ENCODE measurements around the gene CCDC137. TPM values are rescaled to one million over a fixed set of nuclear protein-coding genes. Genes with fewer than 3 reads are reported as not detected.

CCDC137 gene
- total RNA-seq, 1 experiment from 2014 or later, result 49.9 TPM

GRCh38 chr17:81700353-81701287, 34.1 kb downstream of the CCDC137 start:
- Histone ChIP-seq H3K4me2 (ENCODE audit: low read length) (peak overlapping the region; percentile 97), H3K79me2 (ENCODE audit: low read length) (peaks cover 91% of the 10 kb centered on the region), H3K9ac (ENCODE audit: low read length) (no peak overlapping the region), H2AFZ (ENCODE audit: low read length) (no peak overlapping the region), H3K27me3 (ENCODE audit: low read length) (no peaks in the 10 kb centered on the region), H3K9me3 (ENCODE audit: low read length) (no peaks in the 10 kb centered on the region), H3F3A (ENCODE audit: low read length, unreplicated experiment) (peaks cover 3% of the 10 kb centered on the region), H3K9me2 (replicated peaks; ENCODE audit: low read length) (no peaks in the 10 kb centered on the region), H3K36me3 (ENCODE audit: low read depth, low read length) (peaks cover 46% of the 10 kb centered on the region), H3K4me1 (ENCODE audit: insufficient read depth, low read length) (peaks cover 22% of the 10 kb centered on the region), H3K4me3 (ENCODE audit: low read length) (peak overlapping the region; percentile 75), H4K20me1 (ENCODE audit: low read length) (peaks cover 10% of the 10 kb centered on the region; the same call in 1 of the 2 replicates), H3K27ac (ENCODE audit: low read length) (no peak overlapping the region)
- no peak for ATAC-seq
- TF ChIP-seq EZH2 (IDR thresholded peaks at IDR 0.05; ENCODE audit: low read length, unreplicated experiment) (no peak), CTCF (conservative IDR thresholded peaks at IDR 0.05; ENCODE audit: low read depth, low read length) (no peak), EZH2phosphoT487 (IDR thresholded peaks at IDR 0.05; ENCODE audit: borderline replicate concordance, low read length) (no peak)
- CTCF ChIA-PET, result interaction anchor here (1.0 kb wide), 1 partner anchor 17 kb away, joined by 3 read pairs; the partner anchor contains the start of genes ARL16 and HGS
- no peak for DNase-seq
- intact Hi-C loops (cut with micrococcal nuclease), result no loop called here
- POLR2A ChIA-PET (ENCODE audit: unreplicated experiment), result interaction anchor here (0.6 to 0.8 kb wide), 2 partner anchors 17 to 173 kb away, joined by 3 to 4 read pairs; partner anchors contain the start of genes ARL16, FSCN2 and HGS
- no TSS peak for BruUV-seq (replicated peaks)

GRCh38 chr17:81701288-81702071, 34.9 kb downstream of the CCDC137 start:
- POLR2A ChIA-PET (ENCODE audit: unreplicated experiment), result interaction anchor here (0.6 to 0.8 kb wide), 2 partner anchors 18 to 174 kb away, joined by 3 to 4 read pairs; partner anchors contain the start of genes ARL16, FSCN2 and HGS
- BruUV-seq (replicated peaks), result no TSS peak
- H3K4me2 ChIP-seq (ENCODE audit: low read length), result peak overlapping the region; percentile 97
- H3K9me2 ChIP-seq (replicated peaks; ENCODE audit: low read length), result no peaks in the 10 kb centered on the region
- H2AFZ ChIP-seq (ENCODE audit: low read length), result no peak overlapping the region
- H3K4me3 ChIP-seq (ENCODE audit: low read length), result peak overlapping the region; percentile 75
- H3F3A ChIP-seq (ENCODE audit: low read length, unreplicated experiment), result peaks cover 3% of the 10 kb centered on the region
- CTCF ChIA-PET, result interaction anchor here (1.0 kb wide), 1 partner anchor 18 kb away, joined by 3 read pairs; the partner anchor contains the start of genes ARL16 and HGS
- H3K36me3 ChIP-seq (ENCODE audit: low read depth, low read length), result peaks cover 50% of the 10 kb centered on the region
- intact Hi-C loops (cut with micrococcal nuclease), result no loop called here
- peaks cover 22% of the 10 kb centered on the region for H3K4me1 ChIP-seq (ENCODE audit: insufficient read depth, low read length)
- peak overlapping the region; percentile 1; the same call in 1 of the 2 replicates for H3K27ac ChIP-seq (ENCODE audit: low read length)
- peaks cover 10% of the 10 kb centered on the region; the same call in 1 of the 2 replicates for H4K20me1 ChIP-seq (ENCODE audit: low read length)
- H3K9ac ChIP-seq (ENCODE audit: low read length), result peak overlapping the region; percentile 99
- DNase-seq, result peak; percentile 25
- H3K27me3 ChIP-seq (ENCODE audit: low read length), result no peaks in the 10 kb centered on the region
- 0 out of 2 replicates have a peak, but pooled peaks have one; percentile 23 for TF ChIP-seq CTCF (conservative IDR thresholded peaks at IDR 0.05; ENCODE audit: low read depth, low read length)
- no peak for TF ChIP-seq EZH2 (IDR thresholded peaks at IDR 0.05; ENCODE audit: low read length, unreplicated experiment)
- peak; percentile 31 for ATAC-seq
- H3K79me2 ChIP-seq (ENCODE audit: low read length), result peaks cover 91% of the 10 kb centered on the region
- no peaks in the 10 kb centered on the region for H3K9me3 ChIP-seq (ENCODE audit: low read length)
